MV-4-11 (cell line): ENCODE results near the gene SMYD2.

Experiments used
- DNase-seq: peaks from one replicate; lab custom pipeline; 2025; lab: John Stamatoyannopoulos, UW

The SMYD2 gene

DNA sequence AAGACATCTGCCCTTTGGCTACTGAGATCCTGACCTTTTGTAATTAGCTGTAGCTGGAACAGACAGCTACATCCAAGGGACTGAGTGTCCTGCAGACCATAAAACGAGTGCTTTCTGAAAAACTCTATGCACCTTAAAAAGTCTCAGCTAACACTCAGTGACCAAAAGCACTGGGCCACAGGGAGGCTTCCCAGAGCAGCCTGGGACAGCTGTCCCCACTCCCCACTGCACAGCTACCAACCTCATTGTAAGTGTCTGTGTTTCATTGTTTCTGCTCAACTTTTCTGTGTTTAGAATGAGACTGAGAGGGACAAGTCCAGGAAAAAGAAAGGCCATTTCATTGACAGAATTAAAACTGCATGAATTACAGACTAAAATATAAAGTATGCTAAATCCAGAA, 80.7 kb downstream of the SMYD2 start:
- no peak for DNase-seq

DNA sequence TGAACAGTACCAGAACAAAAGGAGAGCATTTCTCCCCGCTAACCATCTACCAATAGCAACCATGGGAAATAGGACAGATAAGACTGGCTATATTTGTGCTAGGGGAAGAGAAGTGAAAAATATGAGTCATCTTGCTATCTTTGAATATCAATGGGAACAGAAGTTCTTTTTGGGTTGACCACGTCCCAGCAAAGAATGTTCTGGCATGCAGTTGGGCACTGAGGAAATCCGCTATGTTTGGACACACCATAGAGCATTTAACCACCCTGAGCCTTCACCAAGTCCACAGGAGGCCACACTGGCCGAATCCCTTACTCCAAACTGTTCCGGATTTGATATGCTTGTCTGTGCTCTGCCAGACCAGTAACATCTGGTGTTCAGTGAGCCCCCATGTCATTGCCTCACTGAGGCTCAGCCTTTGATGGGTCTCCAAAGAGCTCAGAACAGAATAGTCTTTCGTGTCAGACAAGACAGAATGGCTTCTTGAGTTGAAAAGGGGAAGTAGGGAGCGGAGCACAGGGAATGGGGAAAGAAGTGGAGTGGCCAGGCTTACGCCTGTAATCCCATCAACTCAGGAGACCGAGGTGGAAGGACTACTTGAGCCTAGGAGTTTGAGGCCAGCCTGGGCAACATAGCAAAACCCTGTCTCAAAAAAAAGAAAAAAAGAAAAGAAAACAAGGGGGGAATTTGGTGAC, 81.4 kb downstream of the SMYD2 start:
- peak; percentile 97 for DNase-seq

DNA sequence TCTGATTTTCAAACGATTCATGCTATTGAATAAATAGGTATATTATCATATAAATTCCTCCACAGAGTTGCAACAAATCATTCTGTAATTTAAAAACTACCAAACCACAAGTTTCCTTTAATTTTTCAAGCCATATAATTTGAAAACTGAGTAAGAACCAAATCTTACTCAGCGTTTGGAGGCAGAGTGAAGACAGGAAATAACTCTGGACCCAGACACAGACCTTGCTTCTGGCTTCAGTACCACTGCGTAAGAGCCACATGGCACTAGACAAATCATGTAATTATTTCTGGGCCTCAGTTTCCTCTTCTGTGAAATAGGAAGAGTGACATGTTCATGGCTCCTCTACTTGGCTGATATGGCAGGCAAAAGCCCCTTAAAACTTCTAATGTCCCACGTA, 82.4 kb downstream of the SMYD2 start:
- no peak for DNase-seq

DNA sequence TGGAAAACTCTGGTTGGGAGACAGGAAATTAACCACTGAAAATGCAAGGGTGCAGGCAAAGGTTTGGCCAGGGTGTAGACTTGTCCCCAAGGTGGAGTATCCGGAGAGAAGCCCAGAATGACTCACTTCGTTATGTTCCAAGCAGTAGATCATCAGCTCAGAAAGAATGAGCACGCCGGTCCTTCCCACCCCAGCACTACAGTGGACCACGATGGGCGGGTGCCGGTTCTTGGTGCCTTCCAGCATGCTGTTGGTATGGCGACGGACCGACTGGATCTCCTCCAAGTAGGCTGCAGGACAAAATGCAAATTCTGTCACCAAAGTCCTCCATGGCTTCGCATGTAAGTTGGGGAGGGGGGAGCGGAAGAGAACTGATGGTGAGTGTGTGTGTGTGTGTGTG, 83.4 kb downstream of the SMYD2 start:
- DNase-seq = no peak

DNA sequence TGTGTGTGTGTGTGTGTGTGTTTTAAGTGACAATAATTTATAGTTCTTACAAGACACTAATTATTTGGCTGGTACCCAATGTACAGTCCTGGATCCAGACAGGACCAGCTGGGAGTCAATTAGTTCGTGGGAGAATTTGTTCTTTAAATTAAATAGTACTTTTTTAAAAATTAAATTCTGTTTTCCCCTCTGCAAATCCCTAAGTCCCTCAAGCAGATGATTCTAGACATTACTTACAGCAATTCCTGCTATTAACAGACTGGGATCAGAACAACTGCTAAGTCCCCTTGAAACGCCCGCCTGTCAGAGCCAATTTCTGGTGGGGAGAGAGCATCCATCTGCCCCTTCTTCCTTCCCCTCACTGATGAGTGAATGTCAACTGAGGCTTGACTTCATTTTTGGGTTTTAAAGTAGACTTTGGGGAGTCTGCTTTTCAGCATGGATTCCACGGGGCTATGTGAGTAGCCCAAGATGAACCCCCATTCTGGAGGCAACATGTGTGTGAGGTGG, 83.9 kb downstream of the SMYD2 start:
- no peak for DNase-seq

DNA sequence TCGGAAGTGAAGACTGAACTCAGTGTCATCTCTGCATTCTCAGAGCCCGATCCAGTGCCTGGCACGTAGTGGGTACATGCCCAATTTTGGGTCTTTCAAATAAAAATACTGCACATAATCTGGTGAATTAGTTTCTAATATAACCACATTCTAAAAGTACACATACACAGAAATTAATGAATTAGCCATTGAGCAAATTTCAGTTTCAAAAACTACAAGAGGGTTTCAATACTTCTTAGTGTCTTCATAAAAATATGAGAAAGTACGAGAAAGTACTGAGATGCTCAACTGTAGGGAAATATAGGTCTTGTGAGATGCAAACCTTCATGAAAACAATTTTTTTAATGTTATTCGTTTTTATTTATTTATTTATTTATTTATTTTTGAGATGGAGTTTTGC, 86.9 kb downstream of the SMYD2 start:
- DNase-seq = no peak

DNA sequence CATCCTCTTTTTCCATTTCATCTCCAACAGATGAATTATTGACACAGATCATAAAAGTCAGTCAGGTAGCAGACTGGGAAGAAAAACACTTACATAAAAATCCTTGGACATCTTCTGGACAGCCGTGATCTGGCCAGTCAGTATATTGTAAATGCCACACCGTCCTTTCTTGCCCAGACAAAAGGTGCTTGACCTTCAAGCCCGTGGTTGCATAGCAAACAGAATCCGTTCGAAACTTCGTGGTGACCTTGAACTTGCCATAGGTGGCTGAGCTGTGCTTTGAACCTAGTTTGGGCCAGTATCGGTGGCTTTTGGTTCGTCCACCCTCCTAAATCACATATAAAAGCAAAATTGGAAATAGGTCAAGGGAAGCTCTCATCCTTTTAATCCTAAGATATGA, 88.4 kb downstream of the SMYD2 start:
- no peak for DNase-seq

DNA sequence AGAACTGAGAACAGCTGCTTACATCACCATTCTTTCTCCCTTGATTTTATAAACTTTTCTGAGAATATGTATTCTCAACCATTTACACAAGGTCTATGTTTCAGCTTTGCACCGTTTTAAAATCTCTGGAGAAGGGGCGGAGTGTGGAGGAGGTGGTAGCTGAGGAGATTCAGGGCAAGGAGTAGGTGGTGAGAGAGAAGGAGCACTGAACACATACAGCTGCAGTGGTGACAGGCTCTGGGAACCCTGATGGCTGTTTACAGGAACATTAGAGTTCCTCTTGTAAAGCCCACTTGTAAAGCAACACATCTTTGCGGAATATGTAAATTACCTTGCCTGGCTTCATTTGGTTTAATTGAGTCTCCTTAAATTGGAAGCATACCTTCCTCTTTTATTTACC, 89.7 kb downstream of the SMYD2 start:
- no peak for DNase-seq

DNA sequence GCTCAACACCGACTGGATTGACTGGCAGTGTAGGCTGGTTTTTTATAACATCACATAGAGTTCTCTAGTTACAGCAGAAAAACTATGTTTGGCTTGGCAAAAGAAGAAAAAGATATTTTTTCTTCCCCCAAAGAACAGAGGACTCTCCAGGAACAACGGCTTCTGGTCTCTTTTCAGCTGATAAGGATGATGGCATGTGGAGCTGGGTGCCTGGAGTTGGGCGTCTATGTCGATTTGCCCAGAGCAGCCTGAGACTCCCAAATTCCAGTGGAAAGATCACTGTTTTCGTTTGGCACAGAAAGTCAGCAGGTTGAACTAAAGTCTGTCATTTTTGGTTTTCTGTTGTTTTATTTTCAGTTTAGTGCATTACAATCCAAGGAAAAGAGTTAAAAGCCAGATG, 91.1 kb downstream of the SMYD2 start:
- DNase-seq = no peak

DNA sequence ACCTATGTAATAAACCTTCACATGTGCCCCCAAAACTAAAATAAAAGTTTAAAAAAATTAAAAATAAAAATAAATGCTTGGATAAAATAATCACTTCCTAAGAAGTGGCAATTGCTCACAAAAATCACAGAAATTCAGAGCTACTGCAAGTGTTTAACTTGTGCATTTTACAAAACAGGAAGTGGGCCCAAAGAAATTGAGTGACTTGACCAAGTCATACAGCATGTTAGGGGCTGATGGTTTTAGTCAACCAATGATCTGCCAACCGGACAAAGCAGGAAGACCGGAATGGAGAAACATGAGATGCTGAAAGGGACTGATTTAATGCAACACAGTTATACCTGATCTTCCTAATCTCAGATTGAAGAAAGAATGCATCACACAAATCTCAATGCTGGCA, 96.5 kb downstream of the SMYD2 start:
- peak; percentile 58 for DNase-seq

DNA sequence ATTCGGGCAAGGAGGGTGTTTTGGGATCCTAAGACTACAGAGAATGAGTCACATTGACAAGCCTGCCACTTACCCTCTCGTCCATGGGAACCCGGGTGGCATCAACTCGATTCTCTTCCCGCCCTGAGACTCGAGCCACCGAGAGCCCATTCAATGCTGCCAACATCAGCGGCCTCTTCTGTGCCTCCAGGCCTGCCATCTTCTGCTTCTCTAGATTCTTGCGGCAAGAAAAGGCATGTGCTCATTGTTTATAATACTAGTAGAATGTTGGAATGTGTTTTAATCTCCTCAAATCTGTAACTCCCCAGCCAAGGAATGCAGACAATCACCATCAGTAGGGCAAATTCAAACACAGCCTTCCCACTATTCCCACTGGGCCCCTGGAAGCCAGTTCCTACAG, 96.9 kb downstream of the SMYD2 start:
- no peak for DNase-seq

DNA sequence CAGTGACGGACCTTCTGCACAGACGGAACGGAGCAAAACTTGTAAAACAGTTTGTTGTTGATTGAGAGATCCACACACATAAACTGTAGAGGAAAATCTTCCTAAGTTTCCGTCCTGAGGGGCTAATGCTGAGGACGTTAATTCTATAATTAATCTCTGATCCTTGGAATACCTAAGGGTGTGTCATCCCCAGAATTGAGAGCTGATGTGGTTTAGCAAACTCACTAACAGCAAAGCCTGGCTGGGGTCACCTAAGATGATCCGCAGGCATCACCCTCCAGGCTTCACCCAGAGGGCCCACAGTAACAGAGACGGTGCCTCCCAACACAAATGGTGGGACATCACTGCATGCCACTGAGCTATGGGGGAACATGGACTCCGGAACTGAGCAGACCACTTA, 97.5 kb downstream of the SMYD2 start:
- no peak for DNase-seq

DNA sequence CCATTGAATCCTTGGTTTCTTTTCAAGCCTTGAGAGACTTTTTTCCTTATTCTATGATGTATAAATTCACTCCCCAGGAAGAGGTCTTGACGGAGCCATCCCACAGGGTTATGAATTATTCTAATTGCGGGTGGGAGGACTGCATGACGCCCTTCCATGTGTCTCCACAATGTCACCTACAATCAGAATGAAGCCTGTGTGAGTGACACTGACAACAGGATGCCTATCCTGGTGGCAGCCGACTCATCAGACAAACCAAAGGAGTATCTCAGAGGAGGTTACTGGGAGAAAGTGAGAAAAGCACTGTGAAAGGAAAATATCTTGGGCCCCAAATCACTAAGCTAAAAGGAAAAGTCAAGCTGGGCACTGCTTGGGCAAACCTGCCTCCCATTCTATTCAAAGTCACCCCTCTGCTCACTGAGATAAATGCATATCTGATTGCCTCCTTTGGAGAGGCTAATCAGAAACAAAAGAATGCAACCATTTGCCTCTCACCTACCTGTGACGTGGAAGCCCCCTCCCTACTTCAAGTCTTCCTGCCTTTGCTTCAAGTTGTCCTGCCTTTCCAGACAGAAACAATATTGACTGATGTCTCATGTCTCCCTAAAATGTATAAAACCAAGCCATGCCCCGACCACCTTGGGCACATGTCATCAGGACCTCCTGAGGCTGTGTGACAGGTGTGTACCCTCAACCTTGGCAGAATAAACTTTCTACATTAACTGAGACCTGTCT, 98.4 kb downstream of the SMYD2 start:
- DNase-seq = no peak

DNA sequence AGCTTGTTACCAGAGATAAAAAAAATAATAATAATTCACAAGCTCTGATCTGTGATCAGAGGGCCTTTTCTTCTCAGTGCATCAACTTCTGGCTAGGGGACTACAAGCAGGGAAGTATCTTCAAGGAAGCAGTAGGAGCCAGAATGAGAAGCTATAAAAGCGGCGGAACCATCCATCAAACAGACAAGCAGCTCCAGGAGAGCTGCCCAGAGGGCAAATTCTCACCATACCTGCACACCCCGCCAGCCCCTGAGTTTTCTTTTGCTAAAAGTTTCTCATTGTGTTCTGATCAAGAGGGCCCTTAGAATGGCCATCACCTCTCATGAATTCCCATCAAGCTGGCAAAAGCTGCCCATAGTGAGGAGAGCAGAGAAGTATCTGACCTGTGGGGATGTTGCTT, 99.4 kb downstream of the SMYD2 start:
- DNase-seq = no peak

DNA sequence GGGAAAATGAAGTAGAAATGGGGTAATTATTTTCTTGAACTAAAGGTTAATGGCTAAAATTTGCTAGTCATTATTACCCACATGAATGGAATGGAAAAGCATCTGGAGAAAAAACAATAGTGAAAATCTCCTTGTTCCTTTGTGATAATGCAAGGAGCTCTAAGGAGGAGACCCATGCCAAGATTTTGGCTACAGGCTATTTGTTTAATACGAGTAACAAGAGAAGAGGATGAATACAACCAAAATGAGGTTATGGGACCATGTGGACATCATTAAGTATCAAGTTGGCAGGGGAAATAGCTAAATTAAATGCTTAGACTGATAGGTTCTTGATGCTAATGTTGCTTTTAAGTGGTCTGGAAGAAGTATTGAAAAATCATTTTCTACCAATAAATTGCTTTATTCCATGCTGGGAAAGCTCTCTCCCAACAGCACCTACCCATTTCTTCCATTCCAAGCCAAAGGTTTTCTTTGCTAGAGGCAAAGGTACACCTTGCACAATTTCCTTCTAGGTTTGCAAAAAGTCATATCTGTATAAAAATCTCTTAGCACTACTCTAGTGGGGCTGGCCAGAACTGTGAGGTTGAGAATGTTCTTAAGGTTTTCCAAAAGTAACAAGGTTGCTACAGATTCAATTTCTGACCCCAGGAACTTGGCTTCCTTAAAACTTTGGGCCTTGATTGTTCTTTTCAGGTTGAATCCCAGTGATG, 100.2 kb downstream of the SMYD2 start:
- DNase-seq = no peak

DNA sequence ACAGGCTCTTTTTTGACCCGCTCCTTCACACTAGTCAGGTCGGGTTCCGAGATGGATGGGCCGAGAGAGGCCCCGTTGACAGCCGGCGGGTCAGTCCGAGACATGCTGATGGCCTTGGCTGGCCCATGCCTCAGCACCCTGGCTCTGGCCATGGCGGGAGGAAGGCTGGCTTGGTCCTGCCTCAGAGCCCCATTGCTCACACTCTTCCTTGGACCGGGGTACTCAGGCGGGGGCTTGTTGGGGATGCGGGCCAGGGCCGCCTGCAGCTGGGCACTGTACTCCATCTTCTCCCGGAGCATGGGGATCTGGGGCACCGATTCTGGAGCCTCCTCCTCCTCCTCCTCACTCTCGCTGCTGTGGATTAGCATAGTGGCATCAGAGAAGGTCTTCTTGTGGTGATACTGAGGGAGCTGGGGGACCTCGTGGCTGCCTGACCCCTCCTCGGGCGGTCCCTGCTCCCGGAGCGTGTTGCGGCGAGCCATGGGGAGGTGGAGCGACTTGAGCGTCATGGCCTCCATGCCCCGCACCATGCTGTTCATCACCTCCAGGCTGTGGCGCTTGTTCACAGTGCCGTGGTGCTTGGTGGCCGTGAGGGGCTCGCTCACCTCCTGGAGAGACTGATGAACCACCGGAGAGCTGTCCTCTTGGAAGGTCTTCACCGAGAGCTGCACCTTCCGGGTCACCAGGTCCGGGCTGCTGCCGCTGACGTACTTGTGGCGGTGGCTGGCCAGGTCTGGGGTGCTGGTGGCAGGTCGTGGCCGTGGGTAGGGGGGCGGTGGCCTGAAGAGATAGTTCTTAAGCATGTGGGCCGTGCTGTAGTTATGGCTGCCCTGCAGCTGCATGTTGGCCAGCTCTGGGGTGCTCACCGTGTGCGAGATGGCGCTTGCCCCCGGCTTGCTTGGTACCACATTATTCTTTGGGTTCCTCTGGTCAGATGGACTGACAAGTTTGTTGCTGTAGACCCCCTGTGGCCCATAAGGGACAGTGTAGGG, 102.7 kb downstream of the SMYD2 start:
- DNase-seq = no peak

DNA sequence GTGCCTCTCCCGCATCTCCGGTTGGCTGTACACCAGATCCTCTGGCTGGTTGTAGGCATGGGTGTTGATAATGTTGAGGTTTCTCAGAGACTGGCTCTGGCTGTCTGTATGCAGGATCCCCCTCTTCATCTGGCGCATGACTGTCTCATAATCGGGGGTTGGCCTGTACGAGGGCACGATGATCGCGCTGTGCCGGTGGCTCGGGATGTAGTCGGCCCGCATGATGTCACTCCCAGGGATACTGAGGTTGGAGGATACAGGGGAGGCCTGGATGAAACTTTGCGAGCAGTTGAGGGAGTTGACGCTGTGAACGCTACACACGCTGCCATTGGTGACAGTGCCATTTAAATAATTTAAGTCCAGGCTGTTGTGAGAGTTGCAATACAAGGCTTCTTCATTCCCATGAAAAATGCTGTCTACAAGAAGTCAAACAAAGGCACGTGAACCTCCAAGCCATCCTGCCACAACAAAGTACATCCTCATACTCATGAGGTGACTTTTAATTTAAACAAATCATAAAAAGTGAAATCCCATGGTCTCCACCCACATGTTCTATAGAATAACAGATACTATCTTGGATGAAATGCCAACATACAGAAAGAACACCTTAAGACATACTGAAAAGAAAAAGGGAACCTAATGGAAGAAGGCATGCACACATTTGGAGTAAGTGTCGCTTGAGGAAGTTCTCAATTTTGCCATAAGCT, 103.6 kb downstream of the SMYD2 start:
- DNase-seq = peak; percentile 8

DNA sequence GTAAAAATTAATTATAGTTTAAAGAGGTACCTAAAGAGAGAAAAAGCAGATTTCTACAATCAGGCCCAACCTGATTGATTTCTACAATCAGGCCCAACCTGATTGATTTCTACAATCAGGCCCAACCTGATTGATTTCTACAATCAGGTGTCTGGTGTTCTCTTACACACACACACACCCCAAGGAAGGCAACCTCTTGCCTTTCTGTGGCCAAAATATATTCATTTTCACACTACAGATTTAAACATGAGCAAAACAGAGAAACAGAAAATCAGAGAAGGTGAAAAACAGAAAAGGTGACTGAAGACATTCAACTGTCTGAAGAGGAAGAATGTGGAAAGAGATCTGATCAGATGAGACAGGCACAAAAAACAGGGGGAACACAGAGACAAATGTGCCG, 104.5 kb downstream of the SMYD2 start:
- no peak for DNase-seq

DNA sequence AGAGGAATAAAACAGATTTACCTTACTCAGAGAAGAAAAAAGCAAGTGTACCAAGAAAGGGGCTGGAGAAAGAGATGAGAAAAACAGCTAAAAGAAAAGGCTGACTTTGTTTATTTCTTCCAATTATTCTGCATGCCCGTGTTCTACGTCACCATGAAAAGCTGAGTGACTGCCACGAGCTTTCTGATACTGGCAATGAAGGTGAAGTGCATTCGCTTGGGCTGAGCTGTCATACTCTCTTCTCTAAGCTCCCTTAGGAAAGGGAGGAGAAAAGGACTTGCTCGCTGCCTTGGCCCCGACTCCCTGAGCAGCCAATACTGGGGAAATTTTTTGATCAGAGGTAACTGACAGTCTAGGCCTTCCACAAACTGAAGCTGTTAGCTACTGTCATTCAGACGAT, 105.4 kb downstream of the SMYD2 start:
- DNase-seq = no peak
